ENCODE data around the gene KRT10.

GRCh38 chr17:40813804-40814203 lies 8.6 kb downstream of the KRT10 start:
- TF ChIP-seq CTCF (conservative IDR thresholded peaks at IDR 0.05; ENCODE audit: low read length) (no peak), EZH2phosphoT487 (IDR thresholded peaks at IDR 0.05; ENCODE audit: borderline replicate concordance, low read depth, low read length) (no peak)
